SU-DHL-6 (cell line): ENCODE measurements around the gene IL1RL2.

Source experiments
- H2AFZ ChIP-seq: fragments of 200-600 bp; sonication (generic); 2 replicates; pipeline ENCODE4 v1.6.1; 2014; ENCODE audit warnings: low read depth, mild to moderate bottlenecking, moderate library complexity, mixed read lengths, antibody characterized with exemption, low read length; ENCODE audit not compliant: severe bottlenecking
- H3F3A ChIP-seq: fragments of 200-600 bp; shearing (Covaris generic); 2 replicates; pipeline ENCODE4 v1.6.0; 2016; ENCODE audit warnings: antibody characterized with exemption, mild to moderate bottlenecking; ENCODE audit not compliant: insufficient read depth
- H3K27ac ChIP-seq: fragments of 200-600 bp; sonication (generic); 2 replicates; pipeline ENCODE4 v1.5.1; 2016; ENCODE audit warnings: low read depth, mild to moderate bottlenecking, low read length, moderate library complexity, mixed read lengths
- H3K27me3 ChIP-seq: fragments of 200-600 bp; sonication (generic), shearing (Covaris generic); 2 replicates; pipeline ENCODE4 v1.6.0; 2014; ENCODE audit warnings: mild to moderate bottlenecking, low read length
- H3K36me3 ChIP-seq: fragments of 200-600 bp; sonication (generic); 2 replicates; pipeline ENCODE4 v1.6.1; 2014; ENCODE audit warnings: mild to moderate bottlenecking, low read length, mixed read lengths
- H3K4me2 ChIP-seq: fragments of 300-600, 200-600 bp; shearing (Covaris generic), sonication (generic); 2 replicates; pipeline ENCODE4 v1.6.0; 2014; ENCODE audit warnings: low read length, low read depth, mild to moderate bottlenecking; ENCODE audit not compliant: poor library complexity, severe bottlenecking
- H3K4me3 ChIP-seq: fragments of 200-600 bp; sonication (generic); 2 replicates; pipeline ENCODE4 v1.5.1; 2014; ENCODE audit warnings: antibody characterized with exemption, low read length, mild to moderate bottlenecking, mixed read lengths; ENCODE audit not compliant: insufficient read depth, poor library complexity, severe bottlenecking
- H3K79me2 ChIP-seq: fragments of 200-600 bp; sonication (generic); 2 replicates; pipeline ENCODE4 v1.6.1; 2014; ENCODE audit warnings: mild to moderate bottlenecking, low read length, moderate library complexity; ENCODE audit not compliant: insufficient read depth
- H3K9ac ChIP-seq: fragments of 200-600 bp; sonication (generic); 2 replicates; pipeline ENCODE4 v1.7.0; 2014; ENCODE audit warnings: mild to moderate bottlenecking, low read length
- H3K9me2 ChIP-seq: fragments of 200-600 bp; sonication (generic); replicated peaks from 2 replicates; pipeline ENCODE4 v1.6.1; 2014; ENCODE audit warnings: low read length; ENCODE audit not compliant: insufficient read depth
- H3K9me3 ChIP-seq: fragments of 200-600 bp; sonication (generic); 2 replicates; pipeline ENCODE4 v1.6.1; 2014; ENCODE audit warnings: low read length, mixed read lengths; ENCODE audit not compliant: insufficient read depth
- H4K20me1 ChIP-seq: fragments of 200-600 bp; sonication (generic); 2 replicates; pipeline ENCODE4 v1.6.1; 2014; ENCODE audit warnings: low read depth, mild to moderate bottlenecking, antibody characterized with exemption, low read length, moderate library complexity, mixed read lengths
- CTCF ChIP-seq: fragments of 200-600 bp; sonication (generic); IDR thresholded peaks from one replicate; pipeline ENCODE4 v1.5.1; 2017; ENCODE audit warnings: antibody characterized with exemption, mild to moderate bottlenecking, low read length, moderate library complexity; ENCODE audit not compliant: insufficient read depth, poor library complexity, severe bottlenecking
- EZH2phosphoT487 ChIP-seq: fragments of 200-600 bp; sonication (generic), shearing (Covaris generic); conservative IDR thresholded peaks from 2 replicates; pipeline ENCODE4 v1.6.1; 2018; ENCODE audit warnings: mild to moderate bottlenecking, antibody characterized with exemption, low read length, moderate library complexity, mixed read lengths

The IL1RL2 gene

GRCh38 chr2:102200539-102200938 lies 13.7 kb downstream of the IL1RL2 start:
- H3K4me2 ChIP-seq = no peak overlapping the region
- no peaks in the 10 kb centered on the region for H3K9me2 ChIP-seq
- no peak overlapping the region for H3K9ac ChIP-seq
- no peaks in the 10 kb centered on the region for H3K9me3 ChIP-seq
- no peak overlapping the region for H3K27ac ChIP-seq
- no peak overlapping the region for H2AFZ ChIP-seq
- no peak for TF ChIP-seq EZH2phosphoT487
- no peak for TF ChIP-seq CTCF
- no peaks in the 10 kb centered on the region for H3K79me2 ChIP-seq
- H4K20me1 ChIP-seq = no peaks in the 10 kb centered on the region
- no peaks in the 10 kb centered on the region for H3K27me3 ChIP-seq
- H3K36me3 ChIP-seq = no peaks in the 10 kb centered on the region
- no peaks in the 10 kb centered on the region for H3F3A ChIP-seq
- H3K4me3 ChIP-seq = no peak overlapping the region

- H3K9ac ChIP-seq = no peak overlapping the region
- H2AFZ ChIP-seq = no peak overlapping the region
- H3K36me3 ChIP-seq = no peaks in the 10 kb centered on the region
- H3K9me3 ChIP-seq = no peaks in the 10 kb centered on the region
- H3K9me2 ChIP-seq = no peaks in the 10 kb centered on the region
- H3K4me3 ChIP-seq = no peak overlapping the region
- H3K79me2 ChIP-seq = no peaks in the 10 kb centered on the region
- TF ChIP-seq CTCF (no peak), EZH2phosphoT487 (no peak)
- H3F3A ChIP-seq = no peaks in the 10 kb centered on the region
- H3K27me3 ChIP-seq = no peaks in the 10 kb centered on the region
- no peaks in the 10 kb centered on the region for H4K20me1 ChIP-seq
- H3K27ac ChIP-seq = no peak overlapping the region
- no peak overlapping the region for H3K4me2 ChIP-seq
Measured at GRCh38 chr2:102204638-102205037, 17.8 kb downstream of the IL1RL2 start.

GRCh38 chr2:102206666-102207341 lies 20.0 kb downstream of the IL1RL2 start:
- no peaks in the 10 kb centered on the region for H3K27me3 ChIP-seq
- no peak overlapping the region for H3K27ac ChIP-seq
- H3K36me3 ChIP-seq = no peaks in the 10 kb centered on the region
- H3K79me2 ChIP-seq = no peaks in the 10 kb centered on the region
- no peaks in the 10 kb centered on the region for H3F3A ChIP-seq
- H3K9me3 ChIP-seq = no peaks in the 10 kb centered on the region
- no peak overlapping the region for H2AFZ ChIP-seq
- H3K9me2 ChIP-seq = no peaks in the 10 kb centered on the region
- no peak overlapping the region for H3K4me3 ChIP-seq
- H3K4me2 ChIP-seq = no peak overlapping the region
- no peak overlapping the region for H3K9ac ChIP-seq
- H4K20me1 ChIP-seq = no peaks in the 10 kb centered on the region
- TF ChIP-seq EZH2phosphoT487 (no peak), CTCF (no peak)
